Mammary epithelial cell (primary cell): Measurements from ENCODE around the gene JADE2.

Experiments
- CTCF ChIP-seq, 2 donors: IDR thresholded peaks in 1 of 2; conservative IDR thresholded peaks in 1 of 2; 2 replicates each; pipeline ENCODE4 v1.5.1; 2011 to 2012; ENCODE audit warnings: inconsistent platforms in 2 of 2, low read length in 2 of 2, mild to moderate bottlenecking in 2 of 2, control low read depth in 1 of 2, low read depth in 1 of 2; ENCODE audit not compliant: insufficient read depth in 1 of 2; ENCODE audit errors: extremely low read depth in 1 of 2
- EZH2 ChIP-seq: IDR thresholded peaks from 2 replicates; pipeline ENCODE4 v1.6.1; 2012; ENCODE audit warnings: low read length, inconsistent platforms, borderline replicate concordance

- TF ChIP-seq CTCF (conservative IDR thresholded peaks at IDR 0.05 in 1 of 2, IDR thresholded peaks at IDR 0.05 in 1 of 2; ENCODE audit: extremely low read depth in 1 of 2, insufficient read depth in 1 of 2, low read depth in 1 of 2, low read length in 2 of 2) (no peak), EZH2 (no peak)
Observed at GRCh38 chr5:134565791-134566740, 40.6 kb downstream of the JADE2 start.
